Measurements from ENCODE around the gene CD99. TPM values are rescaled to one million over a fixed set of nuclear protein-coding genes. Genes with fewer than 3 reads are reported as not detected.

CD99 gene
- total RNA-seq, 2 donors from 2014 or later, result 126 to 183 TPM

DNA sequence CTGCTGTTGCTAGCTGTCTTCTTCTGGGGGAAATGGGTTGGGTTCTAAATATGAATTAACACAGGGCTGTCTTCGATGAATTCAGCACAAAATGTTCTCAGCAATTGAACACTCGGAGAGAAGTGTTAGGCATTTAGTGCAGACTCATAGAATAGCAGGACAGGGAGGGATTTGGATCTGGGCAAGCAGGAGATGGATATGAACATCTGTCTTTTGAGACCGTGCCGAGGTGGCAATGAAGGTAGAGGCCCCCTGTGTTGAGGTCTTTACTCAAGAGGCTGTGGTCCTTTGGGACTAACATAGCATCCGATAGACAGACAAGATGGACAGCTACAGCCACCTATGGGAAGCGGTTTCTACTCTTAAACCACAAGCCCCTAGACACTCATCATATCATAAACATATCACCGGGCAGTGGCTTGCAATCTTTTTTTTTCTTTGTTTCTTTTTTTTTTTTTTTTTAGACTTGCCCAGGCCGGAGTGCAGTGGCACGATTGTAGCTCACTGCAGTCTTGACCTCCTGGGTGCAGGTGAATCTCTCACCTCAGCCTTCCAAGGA, 6.7 kb downstream of the CD99 start:
- no peak for DNase-seq
- WGBS, 2 donors, result 63 to 68% methylated on average over 9 of the region's 9 CpGs
- H3K9me3 ChIP-seq, result no peaks in the 10 kb centered on the region
- TF ChIP-seq POLR2A (IDR thresholded peaks at IDR 0.05), result no peak
- TF ChIP-seq CTCF (IDR thresholded peaks at IDR 0.05), result no peak
- H3K27ac ChIP-seq, result peak overlapping the region in 2 of 4 donors; percentile 41 to 43
- H3K4me1 ChIP-seq, result peaks cover 57% of the 10 kb centered on the region
- H3K36me3 ChIP-seq (replicated peaks in 1 of 2; ENCODE audit: insufficient read depth in 1 of 2, low read depth in 2 of 2), result no peaks in the 10 kb centered on the region
- intact Hi-C loops (cut with DNase I), result no loop called here
- no peak for ATAC-seq
- no peaks in the 10 kb centered on the region for H3K27me3 ChIP-seq
- no peak overlapping the region for H3K4me3 ChIP-seq

DNA sequence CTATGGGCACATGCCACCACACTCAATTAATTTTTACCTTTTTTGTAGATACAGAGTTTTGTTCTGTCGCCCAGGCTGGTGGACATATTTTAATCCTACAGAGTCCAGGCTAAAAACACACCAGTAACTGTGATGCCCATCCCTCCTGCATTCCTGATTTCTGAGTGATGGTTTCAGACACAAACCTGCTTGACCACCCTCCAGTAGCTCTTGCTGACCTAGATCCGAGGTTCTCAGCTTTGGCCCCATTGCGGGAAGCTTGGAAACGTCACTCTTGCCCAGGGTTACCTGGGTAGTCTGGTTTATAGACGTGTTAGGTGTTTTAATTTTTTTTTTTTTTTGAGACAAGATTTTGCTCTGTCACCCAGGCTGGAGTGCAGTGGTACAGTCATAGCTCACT, 7.5 kb downstream of the CD99 start:
- ATAC-seq (no peak), DNase-seq (no peak)
- 67 to 70% methylated on average over 5 of the region's 5 CpGs for WGBS, 2 donors
- Histone ChIP-seq H3K27me3 (no peaks in the 10 kb centered on the region), H3K4me1 (peaks cover 52% of the 10 kb centered on the region), H3K36me3 (replicated peaks in 1 of 2; ENCODE audit: insufficient read depth in 1 of 2, low read depth in 2 of 2) (no peaks in the 10 kb centered on the region), H3K9me3 (no peaks in the 10 kb centered on the region), H3K27ac (no peak overlapping the region), H3K4me3 (no peak overlapping the region)
- intact Hi-C loops (cut with DNase I), result no loop called here
- TF ChIP-seq CTCF (IDR thresholded peaks at IDR 0.05), result no peak

DNA sequence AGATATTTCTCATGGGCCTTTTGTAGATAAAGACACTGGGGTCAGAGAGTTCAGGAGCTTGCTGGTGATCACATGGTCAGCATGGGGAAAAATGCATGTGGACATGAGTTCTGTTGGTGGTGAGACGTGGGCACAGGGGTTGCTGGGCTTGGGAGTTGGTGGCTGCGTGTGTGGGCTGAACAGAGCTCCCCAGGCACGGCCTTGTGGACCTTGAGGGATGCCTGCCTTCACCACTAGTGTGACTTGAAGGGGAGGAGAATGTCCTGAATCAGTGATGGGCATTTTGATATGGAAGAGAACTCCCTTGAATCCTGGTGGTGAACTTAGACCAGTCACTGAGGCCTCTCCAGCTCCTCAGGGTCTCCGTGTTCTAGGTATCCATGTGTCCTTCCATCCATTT, 8.9 kb downstream of the CD99 start:
- Histone ChIP-seq H3K27ac (no peak overlapping the region), H3K36me3 (replicated peaks in 1 of 2; ENCODE audit: insufficient read depth in 1 of 2, low read depth in 2 of 2) (no peaks in the 10 kb centered on the region), H3K9me3 (no peaks in the 10 kb centered on the region), H3K4me3 (no peak overlapping the region), H3K4me1 (peaks cover 52% of the 10 kb centered on the region), H3K27me3 (no peaks in the 10 kb centered on the region)
- TF ChIP-seq CTCF (IDR thresholded peaks at IDR 0.05) (no peak), POLR2A (IDR thresholded peaks at IDR 0.05) (no peak)
- ATAC-seq (no peak), DNase-seq (no peak)
- 89 to 97% methylated on average over 4 of the region's 4 CpGs for WGBS, 2 donors
- intact Hi-C loops (cut with DNase I), result no loop called here

DNA sequence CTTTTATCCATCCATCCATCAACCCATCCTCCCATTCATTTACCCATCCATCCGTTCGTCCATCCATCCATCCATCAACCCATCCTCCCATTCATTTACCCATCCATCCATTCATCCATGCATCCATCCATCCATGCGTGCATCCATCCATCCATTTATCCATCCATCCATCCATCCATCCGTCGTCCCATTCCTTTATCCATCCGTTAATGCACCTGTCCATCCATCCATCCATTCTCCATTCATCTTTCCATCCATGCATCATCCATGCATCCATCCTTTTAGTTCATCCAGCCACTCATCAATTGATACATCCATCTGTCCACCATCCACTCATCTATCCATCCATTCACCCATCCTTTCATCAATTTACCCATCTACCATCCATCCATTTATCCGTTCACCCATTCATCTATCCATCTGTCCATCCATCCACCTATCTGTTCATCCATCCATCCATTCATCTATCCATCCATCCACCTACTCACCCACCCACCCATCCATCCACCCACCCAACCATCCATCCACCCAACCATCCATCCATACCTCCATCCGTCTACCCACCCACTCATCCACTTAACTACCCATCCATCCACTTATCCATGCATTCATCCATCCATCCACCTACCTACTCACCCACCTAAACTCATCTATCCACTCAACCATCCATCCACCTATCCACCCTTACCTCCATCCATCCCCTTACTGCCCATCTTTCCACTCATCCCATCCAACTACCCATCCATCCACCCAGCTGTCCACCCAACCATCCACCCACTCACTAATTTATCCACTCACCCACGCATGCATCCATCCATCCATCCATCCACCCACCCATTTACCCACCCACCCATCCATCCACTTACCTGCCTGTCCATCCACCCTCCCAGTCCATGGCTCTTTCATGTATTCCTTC, 9.6 kb downstream of the CD99 start:
- intact Hi-C loops (cut with DNase I), result no loop called here

More for the DNA sequence above, 9.6 kb downstream of the CD99 start:
- Histone ChIP-seq H3K4me1 (peaks cover 52% of the 10 kb centered on the region), H3K27me3 (no peaks in the 10 kb centered on the region), H3K4me3 (no peak overlapping the region), H3K36me3 (replicated peaks in 1 of 2; ENCODE audit: insufficient read depth in 1 of 2, low read depth in 2 of 2) (no peaks in the 10 kb centered on the region), H3K27ac (no peak overlapping the region), H3K9me3 (no peaks in the 10 kb centered on the region)
- 97 to 99% methylated on average over 9 of the region's 9 CpGs for WGBS, 2 donors
- ATAC-seq (no peak), DNase-seq (no peak)
- no peak for TF ChIP-seq POLR2A (IDR thresholded peaks at IDR 0.05)
- no peak for TF ChIP-seq CTCF (IDR thresholded peaks at IDR 0.05)

Data from body of pancreas (tissue), 4 donors.